Activated naive CD8-positive, alpha-beta T cell treated with anti-CD3 and anti-CD28 coated beads for 36 hours (primary cell): Measurements from ENCODE around the gene ITPR2. TPM values are rescaled to one million over a fixed set of nuclear protein-coding genes. Genes with fewer than 3 reads are reported as not detected.
"Not testable (repeated sequence)": the region's sequence is repeated elsewhere in the genome, so short reads cannot be mapped to it uniquely, and the experiment has no call there.

Source experiments
- DNase-seq: peaks from one replicate; pipeline ENCODE4 v3.0.0; 2021
- H3K27ac Mint-ChIP-seq: one replicate; pipeline ENCODE4 v1.8.0; 2022; ENCODE audit warnings: mild to moderate bottlenecking, moderate library complexity, mixed read lengths
- H3K27me3 Mint-ChIP-seq: one replicate; pipeline ENCODE4 v1.8.0; 2022; ENCODE audit warnings: mild to moderate bottlenecking, mixed read lengths
- H3K36me3 Mint-ChIP-seq: one replicate; pipeline ENCODE4 v1.8.0; 2021; ENCODE audit warnings: mild to moderate bottlenecking, mixed read lengths
- H3K4me1 Mint-ChIP-seq: one replicate; pipeline ENCODE4 v1.8.0; 2021; ENCODE audit warnings: mixed read lengths
- H3K4me3 Mint-ChIP-seq: one replicate; pipeline ENCODE4 v1.8.0; 2022; ENCODE audit warnings: mild to moderate bottlenecking, moderate library complexity, mixed read lengths
- H3K9me3 Mint-ChIP-seq: one replicate; pipeline ENCODE4 v1.8.0; 2022; ENCODE audit warnings: mixed read lengths
- total RNA-seq, 2 experiments: library from RNA; stranded (reverse); gene quantifications; one replicate each; pipeline ENCODE4 v1.2.3, GENCODE V29; 2021

ITPR2 gene
- total RNA-seq, 2 experiments from 2014 or later = 27.3 TPM

DNA sequence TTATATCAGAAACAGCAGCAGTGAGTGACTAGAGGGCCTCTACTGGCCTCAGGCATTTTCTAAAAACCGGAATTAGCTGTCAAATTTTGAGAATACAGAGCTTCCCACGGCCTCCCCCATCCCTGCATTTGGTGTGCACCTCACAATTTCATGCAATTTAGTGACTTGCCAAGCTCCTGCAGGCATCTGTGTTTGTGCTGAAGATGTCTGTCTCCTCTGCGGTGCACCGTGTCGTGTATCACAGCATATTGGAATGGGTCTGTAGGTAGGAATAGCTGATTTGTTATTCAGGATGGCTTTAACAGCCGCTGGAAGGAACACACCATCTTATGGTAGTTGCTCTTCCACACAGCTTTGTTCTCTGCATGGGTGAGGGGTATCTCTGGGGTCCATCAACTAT lies 497.3 kb downstream of the ITPR2 start:
- Mint-ChIP-seq H3K9me3 (peaks cover 17% of the 10 kb centered on the region), H3K27ac (no peak overlapping the region), H3K36me3 (peaks cover 37% of the 10 kb centered on the region)

DNA sequence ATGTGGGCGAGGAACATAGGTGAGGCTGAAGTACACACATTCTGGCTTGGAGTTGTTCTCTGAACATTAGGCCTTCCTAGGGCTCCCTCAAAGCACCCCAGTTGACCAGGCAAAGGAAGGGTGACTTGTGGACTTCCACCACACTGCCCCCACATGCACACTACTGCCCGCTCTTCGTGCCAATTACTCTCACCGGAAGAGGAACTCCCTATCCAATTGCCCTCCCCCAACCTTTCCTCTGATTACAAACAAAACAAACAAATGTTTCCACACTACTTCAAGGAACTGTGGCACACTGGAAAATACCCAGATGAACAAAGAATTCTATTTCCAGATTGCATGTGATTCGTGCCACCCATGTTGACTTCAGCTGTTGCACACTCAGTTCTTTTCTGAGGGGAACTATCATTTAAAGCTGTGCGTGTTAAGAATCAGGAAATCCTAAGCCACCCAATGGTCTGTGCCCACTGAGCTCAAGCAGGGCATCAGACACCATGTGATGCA lies 498.3 kb downstream of the ITPR2 start:
- Mint-ChIP-seq H3K36me3 (peaks cover 27% of the 10 kb centered on the region), H3K4me3 (no peak overlapping the region), H3K27ac (no peak overlapping the region), H3K27me3 (no peaks in the 10 kb centered on the region), H3K4me1 (no peaks in the 10 kb centered on the region), H3K9me3 (peaks cover 17% of the 10 kb centered on the region)
- DNase-seq = no peak

More for the DNA sequence above, 497.3 kb downstream of the ITPR2 start:
- no peak for DNase-seq
- H3K27me3 Mint-ChIP-seq = no peaks in the 10 kb centered on the region
- H3K4me1 Mint-ChIP-seq = peaks cover 6% of the 10 kb centered on the region
- no peak overlapping the region for H3K4me3 Mint-ChIP-seq

- peaks cover 4% of the 10 kb centered on the region for H3K27me3 Mint-ChIP-seq
- peaks cover 25% of the 10 kb centered on the region for H3K9me3 Mint-ChIP-seq
- peaks cover 13% of the 10 kb centered on the region for H3K36me3 Mint-ChIP-seq
- no peak for DNase-seq
- no peak overlapping the region for H3K4me3 Mint-ChIP-seq
- H3K4me1 Mint-ChIP-seq = no peaks in the 10 kb centered on the region
- no peak overlapping the region for H3K27ac Mint-ChIP-seq
Observed at GRCh38 chr12:26331960-26332359, 501.0 kb downstream of the ITPR2 start.

DNA sequence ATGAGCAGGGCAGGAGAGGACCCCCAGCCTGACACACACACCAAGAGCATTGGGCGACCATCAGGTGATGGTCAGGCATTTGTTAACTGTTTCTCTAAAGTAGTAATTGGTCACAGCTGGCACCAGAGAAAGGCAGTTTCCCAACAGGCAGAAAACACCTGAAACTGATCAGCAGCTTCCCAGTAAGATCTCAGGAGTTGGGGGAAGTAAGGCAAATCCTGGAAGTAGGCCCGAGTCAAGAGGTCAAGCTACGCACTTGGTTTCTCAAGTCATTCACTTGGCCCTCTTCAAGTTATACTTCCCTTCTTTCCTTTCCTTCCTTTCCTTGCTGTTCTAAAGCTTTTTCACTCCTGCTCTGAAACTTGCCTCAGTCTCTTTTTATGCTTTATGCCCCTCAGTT lies 501.9 kb downstream of the ITPR2 start:
- H3K4me3 Mint-ChIP-seq = no peak overlapping the region
- no peaks in the 10 kb centered on the region for H3K4me1 Mint-ChIP-seq
- H3K27me3 Mint-ChIP-seq = peaks cover 4% of the 10 kb centered on the region
- no peak overlapping the region for H3K27ac Mint-ChIP-seq
- H3K36me3 Mint-ChIP-seq = peaks cover 10% of the 10 kb centered on the region
- peaks cover 25% of the 10 kb centered on the region for H3K9me3 Mint-ChIP-seq
- DNase-seq = no peak

DNA sequence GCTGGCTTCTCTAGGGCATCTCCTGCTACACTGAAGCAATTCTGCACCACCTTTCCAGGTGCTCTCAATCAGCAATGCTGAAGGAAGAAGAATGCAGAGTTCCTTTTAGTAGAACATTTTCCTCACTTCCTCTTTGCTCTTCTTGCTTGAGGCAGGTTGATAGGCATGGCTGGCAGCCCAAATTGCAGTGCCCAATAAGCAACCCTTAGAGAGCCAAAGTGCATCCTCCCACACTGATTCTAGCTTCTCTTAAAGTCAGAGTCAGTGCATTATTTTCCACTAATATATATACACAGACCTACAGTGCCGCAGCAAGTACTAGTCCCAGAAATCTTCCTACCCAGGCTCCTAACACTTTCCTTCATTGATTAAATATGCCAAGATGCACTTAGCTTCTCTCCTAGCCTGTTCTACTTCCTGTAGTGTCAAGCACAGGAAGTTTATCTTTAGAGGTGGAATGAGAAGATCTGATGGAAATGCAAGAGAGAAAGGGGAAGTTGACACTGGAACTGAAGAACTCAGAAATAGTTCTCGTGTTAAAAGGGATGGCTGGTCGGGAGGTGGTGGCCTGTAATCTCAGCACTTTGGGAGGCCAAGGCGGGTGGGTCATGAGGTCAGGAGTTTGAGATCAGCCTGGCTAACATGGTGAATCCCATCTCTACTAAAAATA lies 504.9 kb downstream of the ITPR2 start:
- Mint-ChIP-seq H3K4me3 (no peak overlapping the region), H3K27me3 (peaks cover 4% of the 10 kb centered on the region), H3K36me3 (peaks cover 1% of the 10 kb centered on the region), H3K4me1 (no peaks in the 10 kb centered on the region), H3K9me3 (peaks cover 19% of the 10 kb centered on the region), H3K27ac (no peak overlapping the region)
- DNase-seq = no peak

DNA sequence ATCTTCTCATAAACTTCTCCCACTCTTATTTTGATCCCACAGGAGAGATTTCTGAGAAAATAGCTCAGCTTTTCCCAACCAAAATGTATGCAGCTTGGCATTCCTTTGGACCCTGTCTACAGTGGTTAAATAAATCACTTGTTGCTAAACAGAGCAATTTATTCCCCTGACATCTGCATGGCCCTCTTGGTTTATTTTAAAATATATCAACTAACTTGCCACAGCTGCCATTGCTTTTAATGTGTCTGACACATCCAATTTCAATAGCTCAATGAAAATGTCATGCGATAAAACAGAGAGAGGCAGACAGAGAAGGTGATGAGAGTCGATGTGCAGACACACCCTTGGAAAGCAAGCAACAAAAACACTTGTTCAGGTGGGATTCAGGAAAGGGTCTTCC lies 509.3 kb downstream of the ITPR2 start:
- Mint-ChIP-seq H3K27ac (no peak overlapping the region), H3K27me3 (peaks cover 8% of the 10 kb centered on the region), H3K36me3 (no peaks in the 10 kb centered on the region), H3K4me1 (no peaks in the 10 kb centered on the region), H3K9me3 (peaks cover 5% of the 10 kb centered on the region), H3K4me3 (no peak overlapping the region)
- no peak for DNase-seq

GRCh38 chr12:26319511-26319910 lies 513.5 kb downstream of the ITPR2 start:
- peaks cover 5% of the 10 kb centered on the region for H3K4me1 Mint-ChIP-seq
- peaks cover 10% of the 10 kb centered on the region for H3K27me3 Mint-ChIP-seq
- no peak overlapping the region for H3K27ac Mint-ChIP-seq
- DNase-seq = no peak
- H3K9me3 Mint-ChIP-seq = peaks cover 8% of the 10 kb centered on the region
- peaks cover 2% of the 10 kb centered on the region for H3K36me3 Mint-ChIP-seq
- H3K4me3 Mint-ChIP-seq = no peak overlapping the region

GRCh38 chr12:26318661-26319068 lies 514.3 kb downstream of the ITPR2 start:
- Mint-ChIP-seq H3K9me3 (peaks cover 10% of the 10 kb centered on the region), H3K27ac (no peak overlapping the region), H3K36me3 (peaks cover 2% of the 10 kb centered on the region), H3K4me3 (no peak overlapping the region), H3K4me1 (peaks cover 5% of the 10 kb centered on the region), H3K27me3 (peaks cover 10% of the 10 kb centered on the region)
- DNase-seq = no peak

GRCh38 chr12:26317942-26318575 lies 514.9 kb downstream of the ITPR2 start:
- peaks cover 5% of the 10 kb centered on the region for H3K36me3 Mint-ChIP-seq
- DNase-seq = no peak
- H3K9me3 Mint-ChIP-seq = peaks cover 17% of the 10 kb centered on the region
- H3K4me1 Mint-ChIP-seq = peaks cover 5% of the 10 kb centered on the region
- H3K27me3 Mint-ChIP-seq = peaks cover 10% of the 10 kb centered on the region
- no peak overlapping the region for H3K4me3 Mint-ChIP-seq
- H3K27ac Mint-ChIP-seq = no peak overlapping the region

DNA sequence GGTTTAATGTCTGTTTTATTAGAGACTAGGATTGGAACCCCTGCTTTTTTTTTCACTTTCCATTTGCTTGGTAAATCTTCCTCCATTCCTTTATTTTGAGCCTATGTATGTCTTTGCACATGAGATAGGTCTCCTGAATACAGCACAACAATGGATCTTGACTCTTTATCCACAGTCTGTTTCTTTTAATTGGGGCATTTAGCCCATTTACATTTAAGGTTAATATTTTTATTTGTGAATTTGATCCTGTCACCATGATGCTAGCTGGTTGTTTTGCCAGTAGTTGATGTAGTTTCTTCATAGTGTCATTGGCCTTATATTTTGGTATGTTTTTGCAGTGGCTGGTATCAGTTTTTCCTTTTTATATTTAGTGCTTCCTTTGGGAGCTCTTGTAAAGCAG lies 518.9 kb downstream of the ITPR2 start:
- not testable (repeated sequence) for H3K4me1 Mint-ChIP-seq, H3K36me3 Mint-ChIP-seq, DNase-seq, H3K27ac Mint-ChIP-seq, H3K4me3 Mint-ChIP-seq, H3K27me3 Mint-ChIP-seq
- peaks cover 23% of the 10 kb centered on the region for H3K9me3 Mint-ChIP-seq

- not testable (repeated sequence) for H3K4me3 Mint-ChIP-seq, DNase-seq, H3K36me3 Mint-ChIP-seq, H3K4me1 Mint-ChIP-seq, H3K27me3 Mint-ChIP-seq, H3K27ac Mint-ChIP-seq
- H3K9me3 Mint-ChIP-seq = peaks cover 27% of the 10 kb centered on the region
Observed at GRCh38 chr12:26310489-26310888, 522.5 kb downstream of the ITPR2 start.

GRCh38 chr12:26309634-26310033 lies 523.4 kb downstream of the ITPR2 start:
- H3K27me3 Mint-ChIP-seq = peaks cover 7% of the 10 kb centered on the region
- DNase-seq = no peak
- H3K9me3 Mint-ChIP-seq = peaks cover 21% of the 10 kb centered on the region
- no peak overlapping the region for H3K4me3 Mint-ChIP-seq
- H3K36me3 Mint-ChIP-seq = peaks cover 5% of the 10 kb centered on the region
- no peak overlapping the region for H3K27ac Mint-ChIP-seq
- H3K4me1 Mint-ChIP-seq = no peaks in the 10 kb centered on the region

DNA sequence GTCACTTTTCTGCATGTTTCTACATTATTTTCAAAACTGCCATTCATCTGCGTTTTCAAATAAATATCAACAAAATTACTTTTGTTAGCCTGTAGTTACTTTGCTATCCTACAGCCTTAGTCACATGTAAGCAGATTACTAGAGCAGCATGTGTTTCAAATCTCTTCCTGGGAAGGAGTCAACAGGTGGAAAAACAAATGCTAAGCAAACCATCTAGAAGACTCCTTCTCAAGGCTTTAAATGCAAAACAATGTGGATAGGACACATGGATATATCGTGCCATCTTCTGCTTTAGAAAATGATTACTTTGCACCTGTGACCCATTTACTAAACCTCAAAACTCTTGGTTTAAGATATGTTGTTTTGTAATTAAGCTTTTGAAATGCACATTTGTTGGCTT lies 528.7 kb downstream of the ITPR2 start:
- H3K27ac Mint-ChIP-seq = no peak overlapping the region
- DNase-seq = no peak
- H3K9me3 Mint-ChIP-seq = peaks cover 4% of the 10 kb centered on the region
- peaks cover 24% of the 10 kb centered on the region for H3K27me3 Mint-ChIP-seq
- H3K4me3 Mint-ChIP-seq = no peak overlapping the region
- no peaks in the 10 kb centered on the region for H3K36me3 Mint-ChIP-seq
- peaks cover 6% of the 10 kb centered on the region for H3K4me1 Mint-ChIP-seq

DNA sequence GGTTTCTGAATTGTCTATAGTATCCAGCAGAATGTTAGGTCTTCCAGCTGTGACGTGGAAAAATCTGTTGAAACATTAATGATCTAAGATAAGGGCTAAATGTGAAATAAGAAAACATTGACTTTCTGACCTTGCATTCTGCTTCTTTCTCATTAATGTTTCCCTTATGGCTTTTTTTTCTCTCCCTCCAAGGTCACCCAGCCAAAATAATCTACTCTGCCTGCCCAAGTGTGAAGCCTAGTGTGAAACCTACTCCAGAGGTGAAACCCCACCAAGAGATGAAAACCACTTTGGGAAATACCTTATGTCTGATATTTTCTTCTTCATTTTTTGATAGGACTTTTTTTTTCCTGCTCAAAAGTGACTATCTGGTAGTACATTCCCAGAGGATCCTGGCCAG lies 529.6 kb downstream of the ITPR2 start:
- no peak overlapping the region for H3K4me3 Mint-ChIP-seq
- H3K9me3 Mint-ChIP-seq = peaks cover 4% of the 10 kb centered on the region
- no peak overlapping the region for H3K27ac Mint-ChIP-seq
- peaks cover 14% of the 10 kb centered on the region for H3K4me1 Mint-ChIP-seq
- peaks cover 24% of the 10 kb centered on the region for H3K27me3 Mint-ChIP-seq
- H3K36me3 Mint-ChIP-seq = no peaks in the 10 kb centered on the region
- DNase-seq = no peak

DNA sequence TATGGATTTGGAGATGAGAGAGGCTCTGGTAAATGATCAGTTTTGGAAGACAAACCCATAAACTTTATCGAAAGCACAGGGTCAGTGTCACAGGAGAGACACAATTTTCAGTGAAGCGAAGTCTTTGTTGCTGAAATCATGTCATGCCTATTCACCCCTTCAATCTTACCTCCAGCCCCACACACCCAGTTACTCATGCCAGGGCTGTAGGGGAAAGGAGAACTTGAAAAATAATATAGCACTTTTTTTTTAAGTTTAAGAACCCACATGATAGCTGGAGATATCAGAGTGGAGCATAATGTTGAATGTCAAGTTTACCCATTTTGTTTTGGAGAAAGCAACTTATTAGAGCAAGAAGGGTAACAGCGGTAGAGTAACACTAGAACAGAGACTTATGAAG lies 530.2 kb downstream of the ITPR2 start:
- Mint-ChIP-seq H3K4me1 (peaks cover 19% of the 10 kb centered on the region), H3K9me3 (peaks cover 3% of the 10 kb centered on the region), H3K27me3 (peaks cover 24% of the 10 kb centered on the region), H3K27ac (no peak overlapping the region), H3K4me3 (no peak overlapping the region), H3K36me3 (no peaks in the 10 kb centered on the region)
- DNase-seq = no peak

- no peak for DNase-seq
- Mint-ChIP-seq H3K27me3 (peaks cover 17% of the 10 kb centered on the region), H3K27ac (no peak overlapping the region), H3K4me3 (no peak overlapping the region), H3K4me1 (peaks cover 24% of the 10 kb centered on the region), H3K9me3 (peaks cover 2% of the 10 kb centered on the region), H3K36me3 (no peaks in the 10 kb centered on the region)
Observed at GRCh38 chr12:26299751-26300150, 533.2 kb downstream of the ITPR2 start.
